Measurements from ENCODE around the gene ALX4. TPM values are rescaled to one million over a fixed set of nuclear protein-coding genes. Genes with fewer than 3 reads are reported as not detected.

ALX4 gene
- total and polyA plus RNA-seq, 2 of the 8 experiments (the other 6 are each of a cell fraction or from before 2014, with no cell fraction given): not detected

- no peaks in the 10 kb centered on the region for H4K20me1 ChIP-seq (replicated peaks in 1 of 2; ENCODE audit: control insufficient read depth in 1 of 2, insufficient read depth in 2 of 2, low read length in 2 of 2)
- H3K14ac ChIP-seq (ENCODE audit: insufficient read length): no peak overlapping the region
- FAIRE-seq (no peak), DNase-seq (ENCODE audit: low read depth in 1 of 2, low spot score in 2 of 2) (no peak)
- no peak overlapping the region for H3K56ac ChIP-seq (replicated peaks; ENCODE audit: insufficient read length, low read depth, low read length)
- no peak overlapping the region; the same call in 1 of the 2 replicates for H3K18ac ChIP-seq (ENCODE audit: extremely low read depth, low read length)
- no peak overlapping the region for H2BK12ac ChIP-seq (ENCODE audit: low read depth, low read length)
- H3K23ac ChIP-seq (ENCODE audit: insufficient read length): no peak overlapping the region
- H3K9me3 ChIP-seq (ENCODE audit: insufficient read depth in 2 of 2, low read depth in 1 of 2, low read length in 1 of 2): no peaks in the 10 kb centered on the region
- no peak overlapping the region for H3K4me3 ChIP-seq (ENCODE audit: extremely low read depth in 1 of 4, insufficient read depth in 2 of 4, low read depth in 3 of 4, low read length in 4 of 4)
- H3K79me1 ChIP-seq (ENCODE audit: low read depth, low read length): no peaks in the 10 kb centered on the region
- no peak overlapping the region for H2BK120ac ChIP-seq (replicated peaks; ENCODE audit: low read depth, low read length)
- ChIA-PET POLR2A (ENCODE audit: partially characterized antibody) (no interaction called here), CTCF (ENCODE audit: partially characterized antibody) (interaction anchor here (0.7 to 2.4 kb wide), 9 partner anchors 9 to 214 kb away, joined by 3 to 8 read pairs (median 3); no protein-coding TSS in a partner anchor)
- H4K8ac ChIP-seq (ENCODE audit: extremely low read depth, insufficient read depth, low read length): no peak overlapping the region
- no peak overlapping the region for H3K9ac ChIP-seq (replicated peaks in 1 of 4; ENCODE audit: extremely low read depth in 1 of 4, low read depth in 3 of 4, low read length in 3 of 4)
- H3K79me2 ChIP-seq (ENCODE audit: control insufficient read depth in 1 of 2, insufficient read depth in 2 of 2, low read length in 2 of 2): no peaks in the 10 kb centered on the region
- no peaks in the 10 kb centered on the region; a peak in 1 of 7 replicates for H3K4me1 ChIP-seq (replicated peaks in 1 of 4; ENCODE audit: control insufficient read depth in 3 of 4, insufficient read depth in 4 of 4, low read length in 3 of 4)
- H3K23me2 ChIP-seq (ENCODE audit: low read depth, low read length): no peaks in the 10 kb centered on the region
- H4K91ac ChIP-seq (replicated peaks; ENCODE audit: insufficient read length, low read length): no peak overlapping the region
- no peak overlapping the region for H3K4ac ChIP-seq (replicated peaks; ENCODE audit: insufficient read length, low read depth, low read length)
- 87% methylated on average over 5 of the region's 6 CpGs; no CpG with 5 or more reads in 1 of the 2 experiments for WGBS, 2 experiments (ENCODE audit: extremely low coverage in 1 of 2, insufficient coverage in 1 of 2, insufficient read length in 1 of 2, insufficient replicate concordance in 2 of 2, low coverage in 1 of 2, low lambda C conversion rate in 2 of 2, missing lambda C conversion rate in 1 of 2)
- H2AFZ ChIP-seq (ENCODE audit: low read length): no peak overlapping the region
- H4K5ac ChIP-seq (ENCODE audit: insufficient read length, low read depth, low read length): no peak overlapping the region
- no peaks in the 10 kb centered on the region for H3K36me3 ChIP-seq (ENCODE audit: control insufficient read depth in 2 of 4, insufficient read depth in 4 of 4, low read length in 3 of 4)
- no peak overlapping the region for H3K4me2 ChIP-seq (ENCODE audit: insufficient read depth in 1 of 2, low read depth in 2 of 2, low read length in 2 of 2)
- H2BK15ac ChIP-seq (ENCODE audit: low read length): no peak overlapping the region
- no peak overlapping the region for H2BK5ac ChIP-seq (ENCODE audit: low read depth, low read length)
- peaks cover 0 to 2% (median 0%) of the 10 kb centered on the region in 4 experiments; a peak in 2 of 7 replicates for H3K27me3 ChIP-seq (replicated peaks in 1 of 4; ENCODE audit: control insufficient read depth in 3 of 4, extremely low read depth in 1 of 4, insufficient read depth in 3 of 4, low read length in 3 of 4)
- no peak overlapping the region for H3K27ac ChIP-seq (ENCODE audit: low read depth, low read length)
- H2BK20ac ChIP-seq (ENCODE audit: low read length): no peak overlapping the region
- no peak overlapping the region for H2AK5ac ChIP-seq (ENCODE audit: low read depth, low read length)
- TF ChIP-seq CEBPB (IDR thresholded peaks at IDR 0.05; ENCODE audit: low read depth, low read length) (no peak), BACH1 (IDR thresholded peaks at IDR 0.05; ENCODE audit: low read length) (no peak), RAD21 (IDR thresholded peaks at IDR 0.05 in 1 of 2, conservative IDR thresholded peaks at IDR 0.05 in 1 of 2; ENCODE audit: low read depth in 2 of 2, low read length in 2 of 2) (no peak), MAX (IDR thresholded peaks at IDR 0.05) (no peak), CHD2 (IDR thresholded peaks at IDR 0.05; ENCODE audit: low read length) (no peak), KDM1A (IDR thresholded peaks at IDR 0.05; ENCODE audit: borderline replicate concordance, low read length) (no peak), NRF1 (IDR thresholded peaks at IDR 0.05; ENCODE audit: low read depth, low read length) (no peak), BCL11A (IDR thresholded peaks at IDR 0.05; ENCODE audit: low read depth in 2 of 2, low read length in 2 of 2) (no peak), PHF8 (conservative IDR thresholded peaks at IDR 0.05; ENCODE audit: low read depth, low read length) (no peak), POLR2AphosphoS5 (IDR thresholded peaks at IDR 0.05; ENCODE audit: low read depth, low read length) (no peak), JUND (IDR thresholded peaks at IDR 0.05; ENCODE audit: low read length) (no peak), E2F6 (IDR thresholded peaks at IDR 0.05) (no peak)
- TF ChIP-seq, protein P1, sequence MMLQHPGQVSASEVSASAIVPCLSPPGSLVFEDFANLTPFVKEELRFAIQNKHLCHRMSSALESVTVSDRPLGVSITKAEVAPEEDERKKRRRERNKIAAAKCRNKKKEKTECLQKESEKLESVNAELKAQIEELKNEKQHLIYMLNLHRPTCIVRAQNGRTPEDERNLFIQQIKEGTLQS (IDR thresholded peaks at IDR 0.05; ENCODE audit: insufficient read depth, low read depth, low read length): no peak
Observed at GRCh38 chr11:44346983-44347382, 37.0 kb upstream of the ALX4 start.
